ENCODE results near the gene METRN. TPM values are rescaled to one million over a fixed set of nuclear protein-coding genes. Genes with fewer than 3 reads are reported as not detected.
A peak's percentile ranks its signal among the peaks of the same experiment; 100 is the strongest.
"Not testable (repeated sequence)": the region's sequence is repeated elsewhere in the genome, so short reads cannot be mapped to it uniquely, and the experiment has no call there.

Gene METRN
- total RNA-seq, 2 donors from 2014 or later: 4.5 to 8.4 TPM

DNA sequence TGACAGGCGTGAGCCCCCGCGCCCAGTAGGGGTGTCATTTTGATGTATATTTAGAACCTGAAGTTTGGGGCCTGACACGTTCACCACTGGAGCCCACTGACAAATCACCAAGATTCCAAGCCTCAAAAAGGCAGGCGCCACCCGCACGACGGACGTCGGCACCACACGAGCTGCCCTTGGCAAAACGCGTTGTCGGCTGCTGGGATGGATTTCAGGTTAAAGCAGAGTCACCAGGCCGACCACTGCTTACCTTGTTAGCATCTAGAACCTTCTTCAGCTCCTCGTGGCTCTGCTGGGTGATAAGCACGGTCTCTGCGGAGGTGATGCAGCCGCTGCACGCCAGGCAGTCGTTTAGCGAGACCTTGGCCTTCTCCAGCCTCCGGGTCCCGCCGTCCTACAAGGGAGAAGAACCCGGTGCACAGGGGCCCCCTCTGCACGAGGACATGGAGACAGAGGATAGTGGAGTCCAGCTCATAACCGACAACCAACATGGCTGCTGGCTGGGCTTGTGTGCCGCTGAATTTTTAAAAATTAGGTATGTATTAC is 22.1 kb downstream of the METRN start:
- peaks cover 11% of the 10 kb centered on the region for H3K4me1 Mint-ChIP-seq
- ATAC-seq (replicated peaks): no peak
- peaks cover 60% of the 10 kb centered on the region for H3K36me3 Mint-ChIP-seq (ENCODE audit: low read depth)
- peak overlapping the region; percentile 67 for H3K4me3 Mint-ChIP-seq
- H3K27me3 Mint-ChIP-seq: no peaks in the 10 kb centered on the region
- no peak overlapping the region for H3K27ac Mint-ChIP-seq
- H3K9me3 Mint-ChIP-seq: no peaks in the 10 kb centered on the region

GRCh38 chr16:739560-740458 is 24.9 kb downstream of the METRN start:
- ATAC-seq (replicated peaks): no peak
- peaks cover 11% of the 10 kb centered on the region for H3K4me1 Mint-ChIP-seq
- H3K27ac Mint-ChIP-seq: no peak overlapping the region
- peak overlapping the region; percentile 68 for H3K4me3 Mint-ChIP-seq
- no peaks in the 10 kb centered on the region for H3K27me3 Mint-ChIP-seq
- no peaks in the 10 kb centered on the region for H3K9me3 Mint-ChIP-seq
- peaks cover 44% of the 10 kb centered on the region for H3K36me3 Mint-ChIP-seq (ENCODE audit: low read depth)

- Mint-ChIP-seq H3K4me3 (peak overlapping the region; percentile 68), H3K27ac (no peak overlapping the region)
- ATAC-seq (replicated peaks): no peak
Measured at GRCh38 chr16:740459-740763, 25.5 kb downstream of the METRN start.

GRCh38 chr16:740764-741505 is 26.0 kb downstream of the METRN start, which contains the start of gene CIAO3:
Gene CIAO3, minus strand, starts transcription at chr16:740997. Its CDS starts 12 bp downstream, at chr16:740985.
- peak within 1 kb of the TSS; percentile 50 for H3K27ac Mint-ChIP-seq
- no peaks in the 10 kb centered on the region for H3K27me3 Mint-ChIP-seq
- no peaks in the 10 kb centered on the region for H3K9me3 Mint-ChIP-seq
- peak; percentile 63 for ATAC-seq (replicated peaks)
- peak within 1 kb of the TSS; percentile 68 for H3K4me3 Mint-ChIP-seq
- H3K4me1 Mint-ChIP-seq: peaks cover 5% of the 10 kb centered on the region
- H3K36me3 Mint-ChIP-seq (ENCODE audit: low read depth): peaks cover 34% of the 10 kb centered on the region

More at GRCh38 chr16:740459-740763, 25.5 kb downstream of the METRN start:
- peaks cover 38% of the 10 kb centered on the region for H3K36me3 Mint-ChIP-seq (ENCODE audit: low read depth)
- peaks cover 7% of the 10 kb centered on the region for H3K4me1 Mint-ChIP-seq
- H3K9me3 Mint-ChIP-seq: no peaks in the 10 kb centered on the region
- H3K27me3 Mint-ChIP-seq: no peaks in the 10 kb centered on the region

GRCh38 chr16:741986-742629 is 27.2 kb downstream of the METRN start:
- no peak for ATAC-seq (replicated peaks)

GRCh38 chr16:742894-743293 is 28.0 kb downstream of the METRN start:
- not testable (repeated sequence) for H3K4me1 Mint-ChIP-seq; H3K27me3 Mint-ChIP-seq; ATAC-seq (replicated peaks); H3K9me3 Mint-ChIP-seq; H3K27ac Mint-ChIP-seq; H3K4me3 Mint-ChIP-seq
- peaks cover 14% of the 10 kb centered on the region for H3K36me3 Mint-ChIP-seq (ENCODE audit: low read depth)

More at GRCh38 chr16:741986-742629, 27.2 kb downstream of the METRN start:
- Mint-ChIP-seq H3K4me1 (no peaks in the 10 kb centered on the region), H3K27me3 (no peaks in the 10 kb centered on the region), H3K27ac (peak overlapping the region; percentile 50), H3K9me3 (no peaks in the 10 kb centered on the region), H3K36me3 (ENCODE audit: low read depth) (peaks cover 22% of the 10 kb centered on the region), H3K4me3 (peak overlapping the region; percentile 68)

DNA sequence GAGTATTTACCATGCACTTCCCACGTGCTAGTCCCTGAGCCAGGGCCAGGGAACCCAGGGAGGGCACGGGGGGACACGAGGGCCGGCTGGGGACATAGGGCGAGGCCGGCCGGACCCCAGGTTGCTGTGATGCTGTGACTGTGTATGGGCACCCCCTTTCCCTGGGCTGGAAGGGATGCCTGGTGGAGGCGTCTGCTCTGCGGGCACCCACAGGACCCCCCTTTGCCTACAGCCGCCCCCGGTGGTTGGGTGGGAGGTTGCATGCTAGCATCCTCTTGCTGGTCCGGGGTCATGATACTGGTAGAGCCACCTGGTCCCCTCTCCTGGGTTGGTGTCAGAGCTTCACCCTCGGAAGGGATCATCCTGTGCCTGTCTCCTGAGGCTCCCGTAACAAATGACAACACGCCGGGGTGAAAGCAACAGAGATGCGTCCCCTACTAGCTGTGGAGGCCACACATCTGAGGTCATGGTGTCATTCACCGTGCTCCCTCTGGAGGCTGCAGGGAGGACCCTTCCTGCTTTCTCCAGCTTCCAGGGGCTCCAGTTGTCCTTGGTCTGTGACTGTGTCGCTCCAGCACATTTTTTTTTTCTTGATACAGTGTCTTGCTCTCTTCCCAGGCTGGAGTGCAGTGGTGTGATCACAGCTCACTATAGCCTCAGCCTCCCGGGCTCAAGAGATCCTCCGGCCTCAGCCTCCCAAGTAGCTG is 29.0 kb downstream of the METRN start:
- H3K9me3 Mint-ChIP-seq: no peaks in the 10 kb centered on the region
- H3K36me3 Mint-ChIP-seq (ENCODE audit: low read depth): peaks cover 6% of the 10 kb centered on the region
- H3K4me3 Mint-ChIP-seq: no peak overlapping the region
- no peak overlapping the region for H3K27ac Mint-ChIP-seq
- H3K4me1 Mint-ChIP-seq: no peaks in the 10 kb centered on the region
- H3K27me3 Mint-ChIP-seq: no peaks in the 10 kb centered on the region
- ATAC-seq (replicated peaks): no peak

GRCh38 chr16:745739-746138 is 30.8 kb downstream of the METRN start:
- no peaks in the 10 kb centered on the region for H3K27me3 Mint-ChIP-seq
- H3K4me1 Mint-ChIP-seq: no peaks in the 10 kb centered on the region
- H3K4me3 Mint-ChIP-seq: no peak overlapping the region
- ATAC-seq (replicated peaks): no peak
- H3K27ac Mint-ChIP-seq: no peak overlapping the region
- no peaks in the 10 kb centered on the region for H3K36me3 Mint-ChIP-seq (ENCODE audit: low read depth)
- no peaks in the 10 kb centered on the region for H3K9me3 Mint-ChIP-seq

- Mint-ChIP-seq H3K27ac (no peak overlapping the region), H3K4me3 (no peak overlapping the region), H3K9me3 (no peaks in the 10 kb centered on the region), H3K27me3 (no peaks in the 10 kb centered on the region), H3K36me3 (ENCODE audit: low read depth) (no peaks in the 10 kb centered on the region), H3K4me1 (no peaks in the 10 kb centered on the region)
- no peak for ATAC-seq (replicated peaks)
Measured at GRCh38 chr16:746637-747036, 31.7 kb downstream of the METRN start.

DNA sequence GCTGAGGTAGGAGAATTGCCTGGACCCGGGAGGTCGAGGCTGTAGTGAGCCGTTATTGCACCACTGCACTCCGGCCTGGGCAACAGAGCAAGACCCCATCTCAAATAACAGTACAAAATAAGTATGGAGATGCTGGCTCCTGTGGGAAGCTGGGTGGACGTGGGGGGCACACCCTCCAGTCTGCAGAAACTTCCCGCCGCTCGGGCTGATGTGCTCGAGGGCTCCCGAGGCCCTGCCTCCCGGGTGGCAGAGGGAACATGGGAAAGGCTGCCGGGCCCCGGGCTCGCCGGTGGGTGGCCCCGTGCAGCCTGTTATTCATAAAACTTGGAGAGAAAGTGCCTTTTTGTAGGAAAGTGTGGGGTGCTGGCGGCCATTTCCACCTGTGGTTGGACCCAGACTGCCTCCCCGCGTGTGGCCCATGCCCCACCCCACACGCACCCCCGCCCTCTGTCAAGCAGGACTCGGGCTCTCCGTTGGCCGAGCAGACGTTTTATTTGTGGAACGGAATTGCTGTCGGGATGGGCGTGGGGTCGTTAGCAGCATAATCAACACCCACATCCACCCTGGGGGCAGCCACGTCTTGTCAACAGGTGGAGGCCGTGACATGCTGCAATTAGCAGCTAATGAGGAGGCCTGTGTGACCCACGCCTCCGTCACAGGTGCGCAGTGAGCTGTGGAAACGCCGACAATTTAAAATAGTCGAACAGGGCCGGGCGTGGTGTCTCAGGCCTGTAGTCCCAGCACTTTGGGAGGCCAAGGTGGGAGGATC is 33.2 kb downstream of the METRN start:
- Mint-ChIP-seq H3K9me3 (no peaks in the 10 kb centered on the region), H3K27ac (no peak overlapping the region), H3K36me3 (ENCODE audit: low read depth) (no peaks in the 10 kb centered on the region), H3K4me1 (no peaks in the 10 kb centered on the region), H3K4me3 (no peak overlapping the region), H3K27me3 (no peaks in the 10 kb centered on the region)
- no peak for ATAC-seq (replicated peaks)

- H3K27me3 Mint-ChIP-seq: no peaks in the 10 kb centered on the region
- no peaks in the 10 kb centered on the region for H3K36me3 Mint-ChIP-seq (ENCODE audit: low read depth)
- H3K4me1 Mint-ChIP-seq: no peaks in the 10 kb centered on the region
- H3K27ac Mint-ChIP-seq: no peak overlapping the region
- ATAC-seq (replicated peaks): no peak
- no peaks in the 10 kb centered on the region for H3K9me3 Mint-ChIP-seq
- H3K4me3 Mint-ChIP-seq: no peak overlapping the region
Measured at GRCh38 chr16:749010-749409, 34.1 kb downstream of the METRN start.

DNA sequence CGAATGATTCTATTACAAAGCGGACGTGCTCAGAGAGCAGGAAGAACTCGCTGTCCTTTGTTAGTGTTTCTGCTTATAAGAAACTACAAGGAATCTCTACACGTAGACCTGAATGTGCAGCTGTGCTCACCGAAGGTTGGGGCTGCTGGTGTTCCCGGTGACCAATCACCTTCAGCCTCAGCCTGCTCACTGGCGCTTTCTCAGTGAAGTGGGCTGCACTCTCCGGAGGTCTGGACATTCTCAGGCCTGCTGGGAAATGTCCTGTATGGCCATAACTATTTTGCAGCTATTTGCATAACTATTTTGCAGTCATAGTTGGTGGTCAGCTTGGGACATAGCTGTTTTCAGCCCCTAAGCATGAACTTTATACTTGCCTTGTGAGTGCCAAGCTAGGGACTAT is 35.6 kb downstream of the METRN start:
- Mint-ChIP-seq H3K4me3 (no peak overlapping the region), H3K27ac (no peak overlapping the region), H3K4me1 (no peaks in the 10 kb centered on the region), H3K9me3 (no peaks in the 10 kb centered on the region), H3K27me3 (no peaks in the 10 kb centered on the region), H3K36me3 (ENCODE audit: low read depth) (no peaks in the 10 kb centered on the region)
- no peak for ATAC-seq (replicated peaks)

- Mint-ChIP-seq H3K27ac (no peak overlapping the region), H3K27me3 (no peaks in the 10 kb centered on the region), H3K4me1 (no peaks in the 10 kb centered on the region), H3K4me3 (no peak overlapping the region), H3K36me3 (ENCODE audit: low read depth) (no peaks in the 10 kb centered on the region), H3K9me3 (no peaks in the 10 kb centered on the region)
- no peak for ATAC-seq (replicated peaks)
Measured at GRCh38 chr16:751152-752006, 36.5 kb downstream of the METRN start.

All from activated T-helper 17 cell treated with anti-CD3 and anti-CD28 coated beads, Interleukin-2, amount 50 U/mL, for 72 hours (primary cell).